IPS-18a (cell line): ENCODE data around the gene MBD1.
"Not testable (repeated sequence)": the region's sequence is repeated elsewhere in the genome, so short reads cannot be mapped to it uniquely, and the experiment has no call there.

ENCODE experiments used
- H3K27ac ChIP-seq: one replicate; pipeline ENCODE4 v1.5.1; 2013; ENCODE audit warnings: low read length
- H3K27me3 ChIP-seq: one replicate; pipeline ENCODE4 v1.6.1; 2013; ENCODE audit warnings: mild to moderate bottlenecking, low read length; ENCODE audit not compliant: control insufficient read depth, insufficient read depth
- H3K36me3 ChIP-seq: one replicate; pipeline ENCODE4 v1.6.1; 2013; ENCODE audit warnings: low read depth, low read length; ENCODE audit not compliant: control insufficient read depth
- H3K4me1 ChIP-seq: one replicate; pipeline ENCODE4 v1.6.1; 2013; ENCODE audit warnings: low read depth, low read length; ENCODE audit not compliant: control insufficient read depth
- H3K4me3 ChIP-seq: one replicate; pipeline ENCODE4 v1.5.1; 2013; ENCODE audit warnings: low read length
- H3K9ac ChIP-seq: one replicate; pipeline ENCODE4 v1.6.1; 2013; ENCODE audit warnings: mild to moderate bottlenecking, low read length, moderate library complexity
- H3K9me3 ChIP-seq: one replicate; pipeline ENCODE4 v1.6.1; 2013; ENCODE audit warnings: low read depth, low read length; ENCODE audit not compliant: control insufficient read depth

Gene MBD1

GRCh38 chr18:50308851-50309250 lies 27.5 kb upstream of the MBD1 start:
- H3K27ac ChIP-seq, H3K36me3 ChIP-seq, H3K9me3 ChIP-seq, H3K4me1 ChIP-seq, H3K4me3 ChIP-seq, H3K9ac ChIP-seq: not testable (repeated sequence)
- H3K27me3 ChIP-seq, result peaks cover 13% of the 10 kb centered on the region

GRCh38 chr18:50307738-50308470 lies 26.6 kb upstream of the MBD1 start:
- Histone ChIP-seq H3K27me3 (peaks cover 13% of the 10 kb centered on the region), H3K9me3 (peaks cover 5% of the 10 kb centered on the region), H3K9ac (no peak overlapping the region), H3K36me3 (no peaks in the 10 kb centered on the region), H3K27ac (no peak overlapping the region), H3K4me3 (peak overlapping the region; percentile 58), H3K4me1 (no peaks in the 10 kb centered on the region)

- Histone ChIP-seq H3K36me3 (no peaks in the 10 kb centered on the region), H3K27me3 (peaks cover 13% of the 10 kb centered on the region), H3K9me3 (peaks cover 5% of the 10 kb centered on the region), H3K9ac (no peak overlapping the region), H3K27ac (no peak overlapping the region), H3K4me3 (peak overlapping the region; percentile 58), H3K4me1 (no peaks in the 10 kb centered on the region)
These were observed 26.0 kb upstream of the MBD1 start for GRCh38 chr18:50307400-50307737.

- H3K9me3 ChIP-seq, result peaks cover 5% of the 10 kb centered on the region
- peak overlapping the region; percentile 58 for H3K4me3 ChIP-seq
- H3K27ac ChIP-seq, result no peak overlapping the region
- no peak overlapping the region for H3K9ac ChIP-seq
- no peaks in the 10 kb centered on the region for H3K4me1 ChIP-seq
- H3K27me3 ChIP-seq, result peaks cover 13% of the 10 kb centered on the region
- H3K36me3 ChIP-seq, result no peaks in the 10 kb centered on the region
These were observed 25.6 kb upstream of the MBD1 start for GRCh38 chr18:50306944-50307343.

GRCh38 chr18:50301074-50301473 lies 19.8 kb upstream of the MBD1 start:
- Histone ChIP-seq H3K9me3 (peaks cover 5% of the 10 kb centered on the region), H3K4me1 (no peaks in the 10 kb centered on the region), H3K4me3 (no peak overlapping the region), H3K9ac (no peak overlapping the region), H3K36me3 (no peaks in the 10 kb centered on the region), H3K27me3 (no peaks in the 10 kb centered on the region), H3K27ac (no peak overlapping the region)

GRCh38 chr18:50299626-50300388 lies 18.5 kb upstream of the MBD1 start:
- Histone ChIP-seq H3K9ac (no peak overlapping the region), H3K4me1 (no peaks in the 10 kb centered on the region), H3K9me3 (no peaks in the 10 kb centered on the region), H3K27me3 (no peaks in the 10 kb centered on the region), H3K27ac (no peak overlapping the region), H3K36me3 (no peaks in the 10 kb centered on the region), H3K4me3 (no peak overlapping the region)

- Histone ChIP-seq H3K4me3 (no peak overlapping the region), H3K27ac (no peak overlapping the region), H3K36me3 (no peaks in the 10 kb centered on the region)
These were observed 17.3 kb upstream of the MBD1 start for GRCh38 chr18:50298443-50299284.

GRCh38 chr18:50297621-50298442 lies 16.5 kb upstream of the MBD1 start:
- Histone ChIP-seq H3K4me3 (peak overlapping the region; percentile 7), H3K9me3 (no peaks in the 10 kb centered on the region), H3K27ac (no peak overlapping the region), H3K9ac (no peak overlapping the region), H3K27me3 (no peaks in the 10 kb centered on the region), H3K4me1 (no peaks in the 10 kb centered on the region), H3K36me3 (no peaks in the 10 kb centered on the region)

More at GRCh38 chr18:50298443-50299284, 17.3 kb upstream of the MBD1 start:
- H3K4me1 ChIP-seq, result no peaks in the 10 kb centered on the region
- no peaks in the 10 kb centered on the region for H3K27me3 ChIP-seq
- no peaks in the 10 kb centered on the region for H3K9me3 ChIP-seq
- H3K9ac ChIP-seq, result no peak overlapping the region

GRCh38 chr18:50293039-50293438 lies 11.7 kb upstream of the MBD1 start:
- no peaks in the 10 kb centered on the region for H3K9me3 ChIP-seq
- H3K9ac ChIP-seq, result no peak overlapping the region
- H3K4me3 ChIP-seq, result no peak overlapping the region
- no peaks in the 10 kb centered on the region for H3K4me1 ChIP-seq
- H3K27me3 ChIP-seq, result no peaks in the 10 kb centered on the region
- no peak overlapping the region for H3K27ac ChIP-seq
- H3K36me3 ChIP-seq, result no peaks in the 10 kb centered on the region

- H3K9me3 ChIP-seq, result no peaks in the 10 kb centered on the region
- H3K4me3 ChIP-seq, result no peak overlapping the region
- no peaks in the 10 kb centered on the region for H3K27me3 ChIP-seq
- H3K27ac ChIP-seq, result no peak overlapping the region
- H3K36me3 ChIP-seq, result peaks cover 10% of the 10 kb centered on the region
- no peaks in the 10 kb centered on the region for H3K4me1 ChIP-seq
- no peak overlapping the region for H3K9ac ChIP-seq
These were observed 7.8 kb upstream of the MBD1 start for GRCh38 chr18:50289108-50289443.
